ENCODE data around the gene LAPTM4A. TPM values are rescaled to one million over a fixed set of nuclear protein-coding genes. Genes with fewer than 3 reads are reported as not detected.

The LAPTM4A gene
- total RNA-seq, 4 donors from 2014 or later = 138 to 216 (median 191) TPM

- H3K36me3 ChIP-seq = no peaks in the 10 kb centered on the region
- no peak overlapping the region for H3K27ac ChIP-seq
- TF ChIP-seq POLR2A (IDR thresholded peaks at IDR 0.05) (no peak), CTCF (IDR thresholded peaks at IDR 0.05) (no peak), EP300 (IDR thresholded peaks at IDR 0.05) (no peak)
- no peak overlapping the region for H3K4me3 ChIP-seq
- DNase-seq (ENCODE audit: low spot score in 2 of 2) = no peak
- 46 to 61% methylated on average over 7 to 8 of the region's 8 CpGs for WGBS, 2 donors
- H3K27me3 ChIP-seq = no peaks in the 10 kb centered on the region
- H3K9me3 ChIP-seq = no peaks in the 10 kb centered on the region
- no peaks in the 10 kb centered on the region for H3K4me1 ChIP-seq
These were observed 29.5 kb upstream of the LAPTM4A start for GRCh38 chr2:20080839-20081415.

- H3K4me3 ChIP-seq = no peak overlapping the region
- H3K9me3 ChIP-seq = no peaks in the 10 kb centered on the region
- no peak for DNase-seq (ENCODE audit: low spot score in 2 of 2)
- TF ChIP-seq POLR2A (IDR thresholded peaks at IDR 0.05) = no peak
- TF ChIP-seq CTCF (IDR thresholded peaks at IDR 0.05) = no peak
- H3K4me1 ChIP-seq = no peaks in the 10 kb centered on the region
- no peaks in the 10 kb centered on the region for H3K36me3 ChIP-seq
- H3K27me3 ChIP-seq = no peaks in the 10 kb centered on the region
- H3K27ac ChIP-seq = no peak overlapping the region
- 66 to 68% methylated on average over 10 of the region's 10 CpGs for WGBS, 2 donors
These were observed 29.0 kb upstream of the LAPTM4A start for GRCh38 chr2:20080428-20080827.

- TF ChIP-seq CTCF (IDR thresholded peaks at IDR 0.05) (no peak), POLR2A (IDR thresholded peaks at IDR 0.05) (no peak), EP300 (IDR thresholded peaks at IDR 0.05) (no peak)
- Histone ChIP-seq H3K27me3 (no peaks in the 10 kb centered on the region), H3K36me3 (no peaks in the 10 kb centered on the region), H3K27ac (no peak overlapping the region), H3K4me1 (no peaks in the 10 kb centered on the region), H3K4me3 (no peak overlapping the region), H3K9me3 (no peaks in the 10 kb centered on the region)
- DNase-seq (ENCODE audit: low spot score in 2 of 2) = no peak
- 87 to 91% methylated on average over 6 of the region's 6 CpGs for WGBS, 2 donors
These were observed 28.2 kb upstream of the LAPTM4A start for GRCh38 chr2:20079546-20080115.

GRCh38 chr2:20077411-20077940 lies 26.0 kb upstream of the LAPTM4A start:
- no peak for TF ChIP-seq EP300 (IDR thresholded peaks at IDR 0.05)
- TF ChIP-seq POLR2A (IDR thresholded peaks at IDR 0.05) = no peak
- no peak for TF ChIP-seq CTCF (IDR thresholded peaks at IDR 0.05)
- H3K27me3 ChIP-seq = no peaks in the 10 kb centered on the region
- peaks cover 0 to 16% (median 0%) of the 10 kb centered on the region in 4 donors for H3K4me1 ChIP-seq
- 76 to 81% methylated on average over 4 of the region's 4 CpGs for WGBS, 2 donors
- H3K4me3 ChIP-seq = no peak overlapping the region
- no peaks in the 10 kb centered on the region for H3K9me3 ChIP-seq
- H3K36me3 ChIP-seq = no peaks in the 10 kb centered on the region
- H3K27ac ChIP-seq = no peak overlapping the region
- no peak for DNase-seq (ENCODE audit: low spot score in 2 of 2)

- H3K4me1 ChIP-seq = peaks cover 0 to 22% (median 5%) of the 10 kb centered on the region in 4 donors
- no peaks in the 10 kb centered on the region for H3K27me3 ChIP-seq
- 80 to 91% methylated on average over 6 of the region's 6 CpGs for WGBS, 2 donors
- TF ChIP-seq POLR2A (IDR thresholded peaks at IDR 0.05) (no peak), CTCF (IDR thresholded peaks at IDR 0.05) (no peak), EP300 (IDR thresholded peaks at IDR 0.05) (no peak)
- DNase-seq (ENCODE audit: low spot score in 2 of 2) = no peak
- no peak overlapping the region for H3K27ac ChIP-seq
- no peaks in the 10 kb centered on the region for H3K36me3 ChIP-seq
- no peak overlapping the region for H3K4me3 ChIP-seq
- no peaks in the 10 kb centered on the region for H3K9me3 ChIP-seq
These were observed 25.3 kb upstream of the LAPTM4A start for GRCh38 chr2:20076757-20077156.
